Activated T-helper 1 cell treated with anti-CD3 and anti-CD28 coated beads, Interleukin-12 subunit alpha, Interleukin-12 subunit beta, Interleukin-2, Interleukin-4 antibody, amounts not matched to agents 30 ng/mL and 10 ng/mL and 1 ng/mL, durations not matched to agents 14 hours and 24 hours and 36 hours (primary cell): ENCODE results near the gene THBD. TPM values are rescaled to one million over a fixed set of nuclear protein-coding genes. Genes with fewer than 3 reads are reported as not detected.
"Not testable (repeated sequence)": the region's sequence is repeated elsewhere in the genome, so short reads cannot be mapped to it uniquely, and the experiment has no call there.

Source experiments
- DNase-seq: peaks from one replicate; pipeline ENCODE4 v3.0.0; 2021; ENCODE audit warnings: low spot score
- H3K27ac Mint-ChIP-seq: one replicate; pipeline ENCODE4 v1.8.0; 2021; ENCODE audit warnings: mild to moderate bottlenecking, mixed read lengths
- H3K27me3 Mint-ChIP-seq: one replicate; pipeline ENCODE4 v1.8.0; 2022; ENCODE audit warnings: mild to moderate bottlenecking, moderate library complexity, mixed read lengths; ENCODE audit not compliant: insufficient read depth
- H3K36me3 Mint-ChIP-seq: one replicate; pipeline ENCODE4 v1.8.0; 2021; ENCODE audit warnings: low read depth, mixed read lengths
- H3K4me1 Mint-ChIP-seq: one replicate; pipeline ENCODE4 v1.8.0; 2021; ENCODE audit warnings: low read depth, mixed read lengths
- H3K4me3 Mint-ChIP-seq: one replicate; pipeline ENCODE4 v1.8.0; 2021; ENCODE audit warnings: mild to moderate bottlenecking, moderate library complexity, mixed read lengths
- H3K9me3 Mint-ChIP-seq: one replicate; pipeline ENCODE4 v1.8.0; 2021; ENCODE audit warnings: mixed read lengths
- intact Hi-C: fragments of 100-400 bp; cut with micrococcal nuclease; formaldehyde crosslinking; loops from one replicate; pipeline ENCODE4 v1.15.1; 2024
- total RNA-seq: library from RNA; stranded (reverse); gene quantifications from 2 replicates; pipeline ENCODE4 v1.2.3, GENCODE V29; 2022

Gene THBD
- total RNA-seq, 1 donor from 2014 or later: not detected

DNA sequence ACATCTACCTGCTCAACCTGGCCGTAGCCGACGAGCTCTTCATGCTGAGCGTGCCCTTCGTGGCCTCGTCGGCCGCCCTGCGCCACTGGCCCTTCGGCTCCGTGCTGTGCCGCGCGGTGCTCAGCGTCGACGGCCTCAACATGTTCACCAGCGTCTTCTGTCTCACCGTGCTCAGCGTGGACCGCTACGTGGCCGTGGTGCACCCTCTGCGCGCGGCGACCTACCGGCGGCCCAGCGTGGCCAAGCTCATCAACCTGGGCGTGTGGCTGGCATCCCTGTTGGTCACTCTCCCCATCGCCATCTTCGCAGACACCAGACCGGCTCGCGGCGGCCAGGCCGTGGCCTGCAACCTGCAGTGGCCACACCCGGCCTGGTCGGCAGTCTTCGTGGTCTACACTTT lies 13.7 kb downstream of the THBD start:
- no peaks in the 10 kb centered on the region for H3K36me3 Mint-ChIP-seq
- intact Hi-C loops: no loop called here
- H3K4me1 Mint-ChIP-seq: no peaks in the 10 kb centered on the region
- H3K27me3 Mint-ChIP-seq: peaks cover 17% of the 10 kb centered on the region
- DNase-seq: no peak
- no peak overlapping the region for H3K27ac Mint-ChIP-seq
- H3K4me3 Mint-ChIP-seq: no peak overlapping the region
- no peaks in the 10 kb centered on the region for H3K9me3 Mint-ChIP-seq

GRCh38 chr20:23034721-23035671 lies 14.5 kb downstream of the THBD start, which contains the start of gene SSTR4:
Gene SSTR4, plus strand, starts transcription at chr20:23035312. Its CDS starts 172 bp downstream, at chr20:23035484.
- DNase-seq: no peak
- intact Hi-C loops: no loop called here
- H3K9me3 Mint-ChIP-seq: no peaks in the 10 kb centered on the region
- H3K27ac Mint-ChIP-seq: no peak within 1 kb of the TSS
- H3K4me1 Mint-ChIP-seq: no peaks in the 10 kb centered on the region
- H3K27me3 Mint-ChIP-seq: peaks cover 14% of the 10 kb centered on the region
- H3K36me3 Mint-ChIP-seq: no peaks in the 10 kb centered on the region
- no peak within 1 kb of the TSS for H3K4me3 Mint-ChIP-seq

DNA sequence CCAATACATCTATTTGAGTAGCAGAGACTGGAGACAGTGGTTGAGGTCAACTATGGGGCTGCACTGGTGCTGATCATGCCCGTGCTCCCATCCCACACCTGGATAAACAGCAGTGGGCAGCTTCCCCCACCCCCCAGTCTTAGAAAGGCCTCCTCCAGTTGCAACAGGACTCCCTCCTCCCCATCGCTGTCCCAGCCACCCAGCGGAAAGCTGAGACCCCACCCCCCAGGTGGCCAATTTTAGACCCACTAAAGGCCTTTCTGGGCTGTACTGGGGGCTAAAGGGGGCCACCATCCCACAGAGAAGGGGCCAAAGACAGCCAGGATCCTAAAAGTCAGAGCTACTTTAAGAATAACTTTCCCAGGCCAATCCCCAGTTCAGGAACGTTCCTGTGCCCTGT lies 15.6 kb downstream of the THBD start:
- H3K4me3 Mint-ChIP-seq: no peak overlapping the region
- no peaks in the 10 kb centered on the region for H3K4me1 Mint-ChIP-seq
- no peaks in the 10 kb centered on the region for H3K36me3 Mint-ChIP-seq
- DNase-seq: no peak
- H3K27me3 Mint-ChIP-seq: peaks cover 10% of the 10 kb centered on the region
- intact Hi-C loops: no loop called here
- H3K9me3 Mint-ChIP-seq: no peaks in the 10 kb centered on the region
- H3K27ac Mint-ChIP-seq: no peak overlapping the region

DNA sequence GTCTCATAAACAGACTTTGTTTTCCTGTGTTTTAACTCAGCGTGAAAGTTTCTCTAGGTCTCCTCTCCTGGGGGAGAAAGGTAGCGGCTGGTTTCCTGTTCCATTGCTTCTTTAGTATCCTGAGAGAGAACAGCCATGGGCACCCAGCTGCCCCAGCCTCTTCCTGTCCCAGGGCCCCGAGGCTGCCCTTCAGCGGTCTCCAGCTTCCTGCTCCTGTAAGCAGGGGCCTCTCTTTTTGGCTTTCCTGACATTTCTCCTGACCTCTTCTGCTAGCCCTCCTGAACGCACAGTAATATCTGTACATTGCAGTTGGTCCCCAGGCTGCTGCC lies 16.8 kb downstream of the THBD start:
- H3K27me3 Mint-ChIP-seq: peaks cover 10% of the 10 kb centered on the region
- no peaks in the 10 kb centered on the region for H3K9me3 Mint-ChIP-seq
- no peak overlapping the region for H3K4me3 Mint-ChIP-seq
- no peaks in the 10 kb centered on the region for H3K4me1 Mint-ChIP-seq
- H3K27ac Mint-ChIP-seq: no peak overlapping the region
- no peak for DNase-seq
- H3K36me3 Mint-ChIP-seq: no peaks in the 10 kb centered on the region
- intact Hi-C loops: no loop called here

DNA sequence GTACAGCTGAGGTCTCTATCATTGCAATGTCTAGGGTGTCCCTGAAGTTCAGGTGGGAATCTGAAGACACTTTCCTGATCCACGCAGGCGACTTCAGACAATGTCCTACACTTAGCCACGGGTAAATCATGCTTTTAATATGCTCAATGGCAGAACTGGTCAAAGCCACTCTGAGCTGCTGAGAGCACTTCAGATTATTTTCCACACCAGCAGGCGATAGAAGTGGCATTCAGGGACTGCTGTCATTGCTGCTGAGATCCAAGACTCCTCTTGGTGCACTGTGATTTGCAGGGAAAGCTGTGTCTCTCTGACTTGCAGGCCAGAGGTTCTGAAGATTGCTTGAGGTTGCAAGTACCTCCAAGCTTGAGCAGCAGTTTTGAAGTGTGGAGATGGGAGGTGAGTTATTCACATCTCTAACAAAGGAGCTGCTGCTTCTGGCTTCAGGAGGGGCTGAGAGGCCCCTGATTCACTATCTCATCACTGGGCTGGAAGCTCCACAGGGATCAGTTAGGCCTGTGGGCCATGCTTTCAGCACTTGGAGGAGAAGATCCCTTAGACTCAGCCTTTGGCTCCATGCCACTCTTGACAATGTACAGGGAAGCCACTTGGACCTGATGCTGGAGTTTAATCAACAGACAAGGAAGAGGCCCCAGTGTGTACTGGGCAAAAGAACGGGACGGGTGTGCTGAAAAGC lies 17.3 kb downstream of the THBD start:
- H3K4me3 Mint-ChIP-seq: no peak overlapping the region
- DNase-seq: no peak
- H3K36me3 Mint-ChIP-seq: no peaks in the 10 kb centered on the region
- intact Hi-C loops: no loop called here
- H3K27ac Mint-ChIP-seq: no peak overlapping the region
- H3K27me3 Mint-ChIP-seq: peaks cover 10% of the 10 kb centered on the region
- H3K4me1 Mint-ChIP-seq: no peaks in the 10 kb centered on the region
- no peaks in the 10 kb centered on the region for H3K9me3 Mint-ChIP-seq

DNA sequence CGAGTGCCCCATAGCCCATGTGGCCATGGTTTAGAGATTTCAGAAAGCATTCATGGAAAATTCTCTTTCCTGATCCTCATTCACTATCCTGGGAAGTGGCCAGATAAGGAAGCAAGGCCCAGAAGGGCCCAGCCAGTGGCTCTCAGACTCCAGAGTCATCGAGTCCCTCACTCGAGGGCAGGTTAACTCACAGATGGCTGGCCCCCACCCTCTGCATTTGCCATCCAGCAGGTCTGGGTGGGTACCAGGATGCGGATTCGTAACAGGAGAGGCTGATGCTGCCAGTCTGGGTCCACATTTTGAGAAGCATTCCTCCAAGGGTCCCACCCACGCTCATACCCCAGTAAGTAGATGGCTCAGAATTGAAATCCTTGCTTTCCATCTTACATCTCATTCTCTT lies 18.1 kb downstream of the THBD start:
- intact Hi-C loops: no loop called here
- no peak for DNase-seq
- H3K27ac Mint-ChIP-seq: no peak overlapping the region
- H3K4me1 Mint-ChIP-seq: no peaks in the 10 kb centered on the region
- no peaks in the 10 kb centered on the region for H3K9me3 Mint-ChIP-seq
- H3K27me3 Mint-ChIP-seq: peaks cover 10% of the 10 kb centered on the region
- H3K36me3 Mint-ChIP-seq: no peaks in the 10 kb centered on the region
- H3K4me3 Mint-ChIP-seq: no peak overlapping the region

DNA sequence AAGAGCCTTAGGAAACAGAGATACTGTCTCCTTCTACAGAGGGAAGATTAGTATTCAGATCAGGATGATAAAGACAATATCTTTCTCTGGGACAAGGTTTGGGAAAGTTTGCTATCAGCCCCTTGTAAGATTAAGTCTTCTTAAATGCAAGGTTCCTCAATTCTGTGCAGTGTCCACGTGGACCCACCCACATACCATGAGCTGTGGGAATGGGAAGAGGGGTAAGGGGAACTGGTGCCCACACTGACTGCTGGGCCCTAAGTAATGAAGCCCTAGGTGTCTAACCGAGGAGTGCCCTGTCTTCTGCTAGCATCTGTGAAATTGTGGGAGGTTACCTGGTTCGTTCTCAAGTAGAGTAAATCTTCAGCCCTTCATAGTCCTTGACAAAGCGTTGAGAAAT lies 20.1 kb downstream of the THBD start:
- H3K4me3 Mint-ChIP-seq: no peak overlapping the region
- no peaks in the 10 kb centered on the region for H3K9me3 Mint-ChIP-seq
- H3K4me1 Mint-ChIP-seq: no peaks in the 10 kb centered on the region
- H3K36me3 Mint-ChIP-seq: no peaks in the 10 kb centered on the region
- peaks cover 10% of the 10 kb centered on the region for H3K27me3 Mint-ChIP-seq
- DNase-seq: no peak
- H3K27ac Mint-ChIP-seq: no peak overlapping the region
- intact Hi-C loops: no loop called here

DNA sequence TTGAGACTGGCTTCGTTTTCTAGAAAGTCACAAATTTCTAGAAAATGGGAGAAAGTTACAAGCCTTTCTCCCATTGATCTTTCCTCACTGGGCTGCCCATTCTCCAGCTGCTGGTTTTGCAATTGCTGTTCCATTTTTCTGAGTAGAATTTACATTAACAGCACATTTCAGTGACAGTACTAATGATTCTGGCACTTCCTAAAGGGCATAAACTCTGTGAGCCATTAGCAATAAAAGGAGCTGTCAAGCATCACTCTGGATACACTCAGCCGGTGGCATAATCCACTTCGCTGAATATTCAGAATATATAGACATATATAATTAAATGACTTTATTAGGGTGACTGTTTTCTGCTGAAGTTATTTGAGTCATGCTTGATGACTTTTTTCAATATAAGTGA lies 21.1 kb downstream of the THBD start:
- H3K9me3 Mint-ChIP-seq: no peaks in the 10 kb centered on the region
- no peak for DNase-seq

DNA sequence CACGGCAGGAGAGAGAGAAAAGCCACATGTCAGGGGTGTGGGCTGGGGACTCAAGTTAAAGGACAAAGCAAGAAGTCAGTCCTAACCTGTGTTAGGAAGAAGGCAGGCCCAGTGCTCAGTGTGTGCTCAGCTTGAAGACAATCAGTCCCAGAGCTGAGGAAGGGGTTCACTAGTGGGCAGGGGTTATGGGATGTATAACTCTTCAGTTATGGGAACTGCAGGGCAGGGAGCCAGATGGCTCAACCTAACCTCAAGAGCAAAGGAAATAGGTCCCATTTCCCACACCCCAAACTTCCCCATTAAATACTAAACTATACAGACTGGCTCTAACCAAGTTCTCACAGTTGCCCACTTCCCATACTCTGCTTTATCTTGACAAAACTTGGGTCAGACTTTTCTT lies 21.8 kb downstream of the THBD start:
- Mint-ChIP-seq H3K27ac (no peak overlapping the region), H3K36me3 (no peaks in the 10 kb centered on the region)

More for the DNA sequence above, 21.1 kb downstream of the THBD start:
- H3K27ac Mint-ChIP-seq: no peak overlapping the region
- no peak overlapping the region for H3K4me3 Mint-ChIP-seq
- intact Hi-C loops: no loop called here
- no peaks in the 10 kb centered on the region for H3K4me1 Mint-ChIP-seq
- H3K27me3 Mint-ChIP-seq: peaks cover 10% of the 10 kb centered on the region
- no peaks in the 10 kb centered on the region for H3K36me3 Mint-ChIP-seq

DNA sequence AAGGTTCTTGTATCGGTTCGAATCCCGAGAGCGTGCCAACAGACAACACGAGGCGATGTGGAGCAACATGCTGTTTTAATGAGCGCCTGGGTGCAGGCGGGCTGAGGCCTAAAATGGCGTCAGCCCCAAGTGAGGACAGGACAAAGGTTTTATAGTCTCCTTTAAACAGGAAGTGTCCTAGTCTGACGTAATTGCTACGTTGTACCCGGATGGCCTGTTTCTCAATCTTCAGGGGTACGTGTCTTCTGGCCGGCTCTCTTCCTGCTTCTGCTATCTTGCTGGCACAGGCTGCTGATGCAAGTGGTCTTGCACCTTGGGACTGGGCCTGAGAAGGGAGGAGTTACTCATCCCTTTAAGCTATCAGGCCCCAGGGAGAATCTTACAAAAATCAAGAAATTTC lies 24.0 kb downstream of the THBD start:
- H3K9me3 Mint-ChIP-seq, intact Hi-C loops, H3K27me3 Mint-ChIP-seq, H3K4me1 Mint-ChIP-seq, H3K27ac Mint-ChIP-seq, H3K36me3 Mint-ChIP-seq, DNase-seq, H3K4me3 Mint-ChIP-seq: not testable (repeated sequence)

More for the DNA sequence above, 21.8 kb downstream of the THBD start:
- intact Hi-C loops: no loop called here
- H3K4me1 Mint-ChIP-seq: no peaks in the 10 kb centered on the region
- H3K27me3 Mint-ChIP-seq: peaks cover 9% of the 10 kb centered on the region
- no peak overlapping the region for H3K4me3 Mint-ChIP-seq
- DNase-seq: no peak
- H3K9me3 Mint-ChIP-seq: no peaks in the 10 kb centered on the region

- no peak for DNase-seq
- H3K27me3 Mint-ChIP-seq: no peaks in the 10 kb centered on the region
- no peak overlapping the region for H3K27ac Mint-ChIP-seq
- H3K36me3 Mint-ChIP-seq: no peaks in the 10 kb centered on the region
- no peaks in the 10 kb centered on the region for H3K4me1 Mint-ChIP-seq
- intact Hi-C loops: no loop called here
- no peak overlapping the region for H3K4me3 Mint-ChIP-seq
- H3K9me3 Mint-ChIP-seq: no peaks in the 10 kb centered on the region
Observed at GRCh38 chr20:23024701-23025100, 24.8 kb downstream of the THBD start.

GRCh38 chr20:23023621-23024177 lies 25.8 kb downstream of the THBD start:
- no peaks in the 10 kb centered on the region for H3K36me3 Mint-ChIP-seq
- no peak overlapping the region for H3K4me3 Mint-ChIP-seq
- intact Hi-C loops: no loop called here
- H3K4me1 Mint-ChIP-seq: no peaks in the 10 kb centered on the region
- DNase-seq: no peak
- H3K27ac Mint-ChIP-seq: no peak overlapping the region
- H3K9me3 Mint-ChIP-seq: no peaks in the 10 kb centered on the region
- no peaks in the 10 kb centered on the region for H3K27me3 Mint-ChIP-seq

DNA sequence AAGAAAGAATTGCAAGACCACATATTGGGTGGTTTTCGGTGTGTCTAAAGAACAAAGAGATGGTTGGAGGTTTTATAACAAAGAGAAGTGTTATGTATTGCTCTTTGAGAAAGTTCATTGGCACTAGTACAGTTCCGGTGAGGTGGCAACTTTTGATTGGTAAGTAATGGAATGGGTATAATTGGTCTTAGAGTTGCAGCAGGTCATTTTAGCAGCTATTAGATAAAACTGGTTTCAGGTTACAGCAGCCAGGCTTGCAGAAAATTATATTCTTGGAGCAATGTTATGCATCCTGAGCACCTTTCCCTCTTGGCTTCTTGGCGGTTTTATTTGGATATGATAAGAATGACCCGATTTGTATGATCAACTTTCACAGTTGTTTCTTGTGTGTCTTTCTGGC lies 26.6 kb downstream of the THBD start:
- DNase-seq: no peak
- no peaks in the 10 kb centered on the region for H3K9me3 Mint-ChIP-seq
- no peak overlapping the region for H3K27ac Mint-ChIP-seq
- intact Hi-C loops: no loop called here
- no peaks in the 10 kb centered on the region for H3K27me3 Mint-ChIP-seq
- no peaks in the 10 kb centered on the region for H3K36me3 Mint-ChIP-seq
- H3K4me3 Mint-ChIP-seq: no peak overlapping the region
- no peaks in the 10 kb centered on the region for H3K4me1 Mint-ChIP-seq
